ENCODE data around the gene MS4A12. TPM values are rescaled to one million over a fixed set of nuclear protein-coding genes. Genes with fewer than 3 reads are reported as not detected.

MS4A12 gene
- total and polyA plus RNA-seq, 2 of the 8 experiments (the other 6 are each of a cell fraction or from before 2014, with no cell fraction given) = 0.14 to 0.39 TPM

GRCh38 chr11:60455531-60456042 lies 37.0 kb upstream of the MS4A12 start, which contains the start of gene MS4A1:
Gene MS4A1, plus strand, starts transcription at chr11:60455847. Its CDS starts 6,528 bp downstream, at chr11:60462375.
- Histone ChIP-seq H3K36me3 (ENCODE audit: control insufficient read depth in 2 of 4, insufficient read depth in 4 of 4, low read length in 3 of 4) (no peaks in the 10 kb centered on the region), H4K20me1 (replicated peaks in 1 of 2; ENCODE audit: control insufficient read depth in 1 of 2, insufficient read depth in 2 of 2, low read length in 2 of 2) (no peaks in the 10 kb centered on the region), H3K79me2 (ENCODE audit: control insufficient read depth in 1 of 2, insufficient read depth in 2 of 2, low read length in 2 of 2) (no peaks in the 10 kb centered on the region), H3K56ac (replicated peaks; ENCODE audit: insufficient read length, low read depth, low read length) (no peak within 1 kb of the TSS), H2BK20ac (ENCODE audit: low read length) (no peak within 1 kb of the TSS), H3K23me2 (ENCODE audit: low read depth, low read length) (no peaks in the 10 kb centered on the region), H3K27ac (ENCODE audit: low read depth, low read length) (no peak within 1 kb of the TSS), H3K4me1 (replicated peaks in 1 of 4; ENCODE audit: control insufficient read depth in 3 of 4, insufficient read depth in 4 of 4, low read length in 3 of 4) (no peaks in the 10 kb centered on the region), H2AK5ac (ENCODE audit: low read depth, low read length) (no peak within 1 kb of the TSS), H3K14ac (ENCODE audit: insufficient read length) (no peak within 1 kb of the TSS), H4K5ac (ENCODE audit: insufficient read length, low read depth, low read length) (no peak within 1 kb of the TSS), H3K4me2 (ENCODE audit: insufficient read depth in 1 of 2, low read depth in 2 of 2, low read length in 2 of 2) (no peak within 1 kb of the TSS), H3K4ac (replicated peaks; ENCODE audit: insufficient read length, low read depth, low read length) (no peak within 1 kb of the TSS), H2BK12ac (ENCODE audit: low read depth, low read length) (no peak within 1 kb of the TSS), H3K23ac (ENCODE audit: insufficient read length) (no peak within 1 kb of the TSS), H3K4me3 (ENCODE audit: extremely low read depth in 1 of 4, insufficient read depth in 2 of 4, low read depth in 3 of 4, low read length in 4 of 4) (no peak within 1 kb of the TSS), H3K27me3 (replicated peaks in 1 of 4; ENCODE audit: control insufficient read depth in 3 of 4, extremely low read depth in 1 of 4, insufficient read depth in 3 of 4, low read length in 3 of 4) (no peaks in the 10 kb centered on the region), H2BK120ac (replicated peaks; ENCODE audit: low read depth, low read length) (no peak within 1 kb of the TSS), H3K9ac (replicated peaks in 1 of 4; ENCODE audit: extremely low read depth in 1 of 4, low read depth in 3 of 4, low read length in 3 of 4) (no peak within 1 kb of the TSS), H3K18ac (ENCODE audit: extremely low read depth, low read length) (no peak within 1 kb of the TSS), H4K8ac (ENCODE audit: extremely low read depth, insufficient read depth, low read length) (no peak within 1 kb of the TSS), H3K79me1 (ENCODE audit: low read depth, low read length) (no peaks in the 10 kb centered on the region), H3K9me3 (ENCODE audit: insufficient read depth in 2 of 2, low read depth in 1 of 2, low read length in 1 of 2) (peaks cover 0 to 8% of the 10 kb centered on the region in 2 experiments; a peak in 2 of 4 replicates), H2BK15ac (ENCODE audit: low read length) (no peak within 1 kb of the TSS), H4K91ac (replicated peaks; ENCODE audit: insufficient read length, low read length) (no peak within 1 kb of the TSS), H2BK5ac (ENCODE audit: low read depth, low read length) (no peak within 1 kb of the TSS), H2AFZ (ENCODE audit: low read length) (no peak within 1 kb of the TSS)
- no peak for DNase-seq (ENCODE audit: low read depth in 1 of 2, low spot score in 2 of 2)
- ChIA-PET POLR2A (ENCODE audit: partially characterized antibody) (no interaction called here), CTCF (ENCODE audit: partially characterized antibody) (no interaction called here)
- 68% methylated on average over 4 of the region's 4 CpGs; no CpG with 5 or more reads in 1 of the 2 experiments for WGBS, 2 experiments (ENCODE audit: extremely low coverage in 1 of 2, insufficient coverage in 1 of 2, insufficient read length in 1 of 2, insufficient replicate concordance in 2 of 2, low coverage in 1 of 2, low lambda C conversion rate in 2 of 2, missing lambda C conversion rate in 1 of 2)
- no peak for FAIRE-seq
- TF ChIP-seq E2F6 (IDR thresholded peaks at IDR 0.05) (no peak), BACH1 (IDR thresholded peaks at IDR 0.05; ENCODE audit: low read length) (no peak), TAF1 (IDR thresholded peaks at IDR 0.05; ENCODE audit: low read depth, low read length) (no peak), KDM5A (IDR thresholded peaks at IDR 0.05; ENCODE audit: low read length) (no peak), SUZ12 (IDR thresholded peaks at IDR 0.05; ENCODE audit: low read length) (no peak), EP300 (IDR thresholded peaks at IDR 0.05; ENCODE audit: borderline replicate concordance in 1 of 2, low read depth in 2 of 2, low read length in 2 of 2) (no peak), JUND (IDR thresholded peaks at IDR 0.05; ENCODE audit: low read length) (no peak), SP1 (IDR thresholded peaks at IDR 0.05; ENCODE audit: low read depth, low read length) (no peak), TAF7 (optimal IDR thresholded peaks at IDR 0.05; ENCODE audit: borderline replicate concordance, low read depth, low read length) (no peak), USF2 (IDR thresholded peaks at IDR 0.05; ENCODE audit: low read length) (no peak), RNF2 (IDR thresholded peaks at IDR 0.05; ENCODE audit: borderline replicate concordance, low read depth, low read length, missing control alignments, poor library complexity, severe bottlenecking) (no peak), MAFK (IDR thresholded peaks at IDR 0.05; ENCODE audit: low read depth, low read length) (no peak)
